ENCODE results near the gene TLE1. TPM values are rescaled to one million over a fixed set of nuclear protein-coding genes. Genes with fewer than 3 reads are reported as not detected.

TLE1 gene
- total and polyA plus RNA-seq, 8 donors, result 23.7 to 136 (median 58.7) TPM

GRCh38 chr9:81563739-81564138 is 125.6 kb downstream of the TLE1 start:
- WGBS, 5 donors, result 89 to 97% (median 91%) methylated on average over 2 of the region's 2 CpGs
- TF ChIP-seq POLR2AphosphoS5 (IDR thresholded peaks at IDR 0.05) (no peak), CTCF (IDR thresholded peaks at IDR 0.05) (no peak), POLR2A (IDR thresholded peaks at IDR 0.05) (no peak), EP300 (IDR thresholded peaks at IDR 0.05) (no peak)
- Histone ChIP-seq H3K27me3 (no peaks in the 10 kb centered on the region), H3K4me1 (peaks cover 5 to 13% (median 9%) of the 10 kb centered on the region in 4 donors), H3K27ac (no peak overlapping the region), H3K36me3 (no peaks in the 10 kb centered on the region), H3K4me3 (no peak overlapping the region), H3K9me3 (no peaks in the 10 kb centered on the region)
- intact Hi-C loops (cut with DNase I; ENCODE audit: low total_unique reads), result no loop called here
- no peak for DNase-seq

- WGBS, 5 donors, result 80 to 89% (median 86%) methylated on average over 4 of the region's 4 CpGs
- H3K27ac ChIP-seq, result no peak overlapping the region
- H3K36me3 ChIP-seq, result no peaks in the 10 kb centered on the region
- H3K4me1 ChIP-seq, result peaks cover 10 to 20% (median 15%) of the 10 kb centered on the region in 4 donors
- H3K27me3 ChIP-seq, result no peaks in the 10 kb centered on the region
- no peak overlapping the region for H3K4me3 ChIP-seq
- intact Hi-C loops (cut with DNase I; ENCODE audit: low total_unique reads), result no loop called here
- no peaks in the 10 kb centered on the region for H3K9me3 ChIP-seq
- TF ChIP-seq EP300 (IDR thresholded peaks at IDR 0.05) (no peak), CTCF (IDR thresholded peaks at IDR 0.05) (no peak), POLR2AphosphoS5 (IDR thresholded peaks at IDR 0.05) (no peak), POLR2A (IDR thresholded peaks at IDR 0.05) (no peak)
- DNase-seq, result no peak
Measured at GRCh38 chr9:81563020-81563407, 126.3 kb downstream of the TLE1 start.

GRCh38 chr9:81562231-81563019 is 126.9 kb downstream of the TLE1 start:
- Histone ChIP-seq H3K36me3 (no peaks in the 10 kb centered on the region), H3K4me3 (no peak overlapping the region), H3K27ac (no peak overlapping the region), H3K4me1 (peaks cover 16 to 25% (median 18%) of the 10 kb centered on the region in 4 donors), H3K9me3 (no peaks in the 10 kb centered on the region), H3K27me3 (no peaks in the 10 kb centered on the region)
- intact Hi-C loops (cut with DNase I; ENCODE audit: low total_unique reads), result no loop called here
- 76 to 86% (median 82%) methylated on average over 10 of the region's 10 CpGs for WGBS, 5 donors
- DNase-seq, result peak; percentile 37 to 62
- no peak for TF ChIP-seq POLR2A (IDR thresholded peaks at IDR 0.05)

GRCh38 chr9:81560851-81561732 is 128.3 kb downstream of the TLE1 start:
- intact Hi-C loops (cut with DNase I; ENCODE audit: low total_unique reads), result no loop called here
- H3K27me3 ChIP-seq, result no peaks in the 10 kb centered on the region
- no peak for DNase-seq
- H3K36me3 ChIP-seq, result no peaks in the 10 kb centered on the region
- H3K9me3 ChIP-seq, result no peaks in the 10 kb centered on the region
- 70 to 80% (median 76%) methylated on average over 13 of the region's 13 CpGs for WGBS, 5 donors
- TF ChIP-seq POLR2AphosphoS5 (IDR thresholded peaks at IDR 0.05) (no peak), POLR2A (IDR thresholded peaks at IDR 0.05) (no peak), CTCF (IDR thresholded peaks at IDR 0.05) (no peak), EP300 (IDR thresholded peaks at IDR 0.05) (no peak)
- no peak overlapping the region for H3K27ac ChIP-seq
- H3K4me1 ChIP-seq, result peaks cover 17 to 28% (median 19%) of the 10 kb centered on the region in 4 donors
- no peak overlapping the region for H3K4me3 ChIP-seq

Measured in stomach (tissue), 9 donors.